K562 (cell line): ENCODE results near the gene EPN3. TPM values are rescaled to one million over a fixed set of nuclear protein-coding genes. Genes with fewer than 3 reads are reported as not detected.

Experiments
- ATAC-seq: fragments of 200-7000 bp; cut with Tn5 transposase; 3 replicates; pipeline ENCODE4 v1.9.1; 2020; ENCODE audit warnings: moderate library complexity
- BruUV-seq: library from RNA; stranded (reverse); fragments of 400-500 nt; replicated peaks from 2 replicates; lab custom pipeline; 2021; lab: Mats Ljungman, UMichigan
- CTCF ChIA-PET: fragments of 300-600 bp; formaldehyde crosslinking; extraction: SDS; loops from one replicate; lab custom pipeline; 2021; ENCODE audit warnings: low intra/inter-chr PET ratio; lab: Yijun Ruan, JAX
- POLR2A ChIA-PET: fragments of 300-600, 350-650 bp; sonication (Branson Sonifier 250); formaldehyde crosslinking; extraction: SDS; loops from one replicate; lab custom pipeline; 2021; ENCODE audit warnings: antibody characterized with exemption, inconsistent platforms; lab: Yijun Ruan, JAX
- DNase-seq, 4 experiments: peaks; one replicate each; pipeline versions ENCODE4 v3.0.0 to v3.0.0-alpha.2; 2011 to 2018; ENCODE audit warnings: low spot score in 3 of 4, mixed read lengths in 3 of 4; ENCODE audit errors: extremely low read depth in 1 of 4
- FAIRE-seq: peaks from 2 replicates; lab custom pipeline; 2011; peaks lifted over from hg19 to GRCh38; lab: Jason Lieb, UNC
- H2AFZ ChIP-seq: 2 replicates; pipeline ENCODE4 v1.6.0; 2011; ENCODE audit warnings: low read depth, low read length, control low read depth, inconsistent platforms
- H3K27ac ChIP-seq: fragments of 200-600 bp; 3 replicates; pipeline ENCODE4 v1.8.0; 2011; ENCODE audit warnings: low read depth, mild to moderate bottlenecking, control low read depth, inconsistent platforms, low read length, moderate library complexity, mixed read lengths; ENCODE audit errors: extremely low read depth
- H3K27me3 ChIP-seq, 2 experiments: fragments of 300-600 bp in 1 of 2; 2 replicates in 1 of 2; 3 replicates in 1 of 2; pipeline versions ENCODE4 v1.6.0 to v1.8.0; 2011; ENCODE audit warnings: inconsistent platforms in 2 of 2, low read length in 2 of 2, mild to moderate bottlenecking in 1 of 2, mixed read lengths in 1 of 2, moderate library complexity in 1 of 2; ENCODE audit not compliant: control insufficient read depth in 2 of 2, insufficient read depth in 2 of 2
- H3K36me3 ChIP-seq: fragments of 300-600 bp; 3 replicates; pipeline ENCODE4 v1.8.0; 2011; ENCODE audit warnings: mild to moderate bottlenecking, low read length, inconsistent platforms; ENCODE audit not compliant: control insufficient read depth, insufficient read depth
- H3K4me1 ChIP-seq, 2 experiments: fragments of 200-600 bp in 1 of 2; replicated peaks in 1 of 2; 2 replicates in 1 of 2; 3 replicates in 1 of 2; pipeline versions ENCODE4 v1.5.1 to v1.8.0; 2011; ENCODE audit warnings: inconsistent platforms in 2 of 2, low read length in 2 of 2, mild to moderate bottlenecking in 1 of 2, mixed read lengths in 1 of 2, moderate library complexity in 1 of 2; ENCODE audit not compliant: control insufficient read depth in 2 of 2, insufficient read depth in 2 of 2
- H3K4me2 ChIP-seq: 2 replicates; pipeline ENCODE4 v1.6.1; 2011; ENCODE audit warnings: low read length, control low read depth, inconsistent platforms, mixed read lengths; ENCODE audit not compliant: insufficient read depth
- H3K4me3 ChIP-seq: fragments of 200-600 bp; sonication (generic), shearing (Covaris generic); 2 replicates; pipeline ENCODE4 v1.5.1; 2016; ENCODE audit warnings: control low read depth, inconsistent platforms
- H3K79me2 ChIP-seq: fragments of 200-600 bp; 3 replicates; pipeline ENCODE4 v1.8.0; 2011; ENCODE audit warnings: low read length, inconsistent platforms; ENCODE audit not compliant: control insufficient read depth, insufficient read depth
- H3K9ac ChIP-seq, 2 experiments: 2 replicates each; pipeline versions ENCODE4 v1.6.0 to v1.6.1; 2011; ENCODE audit warnings: low read depth in 2 of 2, low read length in 2 of 2, control low read depth in 1 of 2, inconsistent platforms in 1 of 2, mild to moderate bottlenecking in 1 of 2, mixed read lengths in 1 of 2; ENCODE audit not compliant: insufficient read depth in 1 of 2
- H3K9me1 ChIP-seq: one replicate; pipeline ENCODE4 v1.6.0; 2011; ENCODE audit warnings: inconsistent platforms, mild to moderate bottlenecking, low read length, moderate library complexity; ENCODE audit not compliant: control insufficient read depth, insufficient read depth
- H3K9me3 ChIP-seq: replicated peaks from 2 replicates; pipeline ENCODE4 v1.5.1; 2011; ENCODE audit warnings: low read depth, low read length, inconsistent platforms; ENCODE audit not compliant: control insufficient read depth, insufficient read depth
- H4K20me1 ChIP-seq: replicated peaks from 2 replicates; pipeline ENCODE4 v1.6.1; 2011; ENCODE audit warnings: low read length, inconsistent platforms, mixed read lengths; ENCODE audit not compliant: control insufficient read depth, insufficient read depth
- FOXA3 ChIP-seq, 2 experiments: fragments of 450-650 bp in 1 of 2; sonication (generic) in 1 of 2; formaldehyde crosslinking; IDR thresholded peaks in 1 of 2; conservative IDR thresholded peaks in 1 of 2; 2 replicates each; pipeline versions ENCODE4 v1.4.0 to v1.8.0; 2020 to 2022; ENCODE audit warnings: mild to moderate bottlenecking in 2 of 2, missing genetic modification reagents in 1 of 2
- HDGF ChIP-seq: fragments of 450-650 bp; IDR thresholded peaks from 2 replicates; pipeline ENCODE4 v1.6.1; 2016
- SIN3A ChIP-seq, 2 experiments: fragments of 150-350 bp in 1 of 2; IDR thresholded peaks; 2 replicates each; pipeline ENCODE4 v1.6.1; 2011 to 2016; ENCODE audit warnings: borderline replicate concordance in 2 of 2, low read depth in 2 of 2, low read length in 2 of 2, mild to moderate bottlenecking in 2 of 2, moderate library complexity in 2 of 2; ENCODE audit not compliant: control insufficient read depth in 1 of 2
- SMARCA5 ChIP-seq: fragments of 450-650 bp; IDR thresholded peaks from 2 replicates; pipeline ENCODE4 v1.6.1; 2016
- TBP ChIP-seq: optimal IDR thresholded peaks from 2 replicates; pipeline ENCODE3; 2011; ENCODE audit warnings: low read depth, low read length, improper control_type of control experiment
- TOE1 ChIP-seq, 2 experiments: fragments of 450-650 bp in 1 of 2; sonication (generic) in 1 of 2; formaldehyde crosslinking in 1 of 2; IDR thresholded peaks; 2 replicates each; pipeline versions ENCODE4 v1.7.1 to v1.8.0; 2016 to 2022; ENCODE audit warnings: borderline replicate concordance in 2 of 2, mild to moderate bottlenecking in 2 of 2, antibody characterized with exemption in 1 of 2, inconsistent platforms in 1 of 2, low read depth in 1 of 2, missing genetic modification reagents in 1 of 2, moderate library complexity in 1 of 2
- WGBS: fragments of 100-300 bp; shearing (Covaris generic); methylation state at CpG from one replicate; pipeline ENCODE4 v1.1.6; 2016; ENCODE audit warnings: low coverage, mixed read lengths; ENCODE audit not compliant: insufficient coverage; ENCODE audit errors: missing lambda C conversion rate; 5-methylcytosine and 5-hydroxymethylcytosine counted together
- in situ Hi-C: fragments of 300-500 bp; cut with MboI; formaldehyde crosslinking; loops from 4 replicates; pipeline ENCODE4 v1.15.0; 2018; ENCODE audit warnings: inconsistent platforms, mixed read lengths
- intact Hi-C: fragments of 100-400 bp; cut with micrococcal nuclease; formaldehyde crosslinking; loops from 2 replicates; pipeline ENCODE4 v1.14.2; 2022
- polyA plus RNA-seq, 8 experiments: library from polyadenylated mRNA; depleted of rRNA in 4 of 8; stranded (reverse) in 5 of 8; unstranded in 3 of 8; fragments of >200 nt; fragmentation: Nextera tagmentation in 2 of 8; fragmentation: Illumina TruSeq in 1 of 8; extraction: Ambion mirVana in 2 of 8; extraction: Trizol in 1 of 8; gene quantifications; 2 replicates each; pipeline versions ENCODE4 v1.2.1 to v1.2.3, GENCODE V29; 2011 to 2014; ENCODE audit warnings: inconsistent platforms in 1 of 8, missing spikeins in 1 of 8
- total RNA-seq, 7 experiments: library from RNA; depleted of rRNA in 6 of 7; stranded (reverse); fragments of >200 nt in 6 of 7; fragmentation: Illumina TruSeq in 2 of 7; extraction: Trizol in 2 of 7; gene quantifications; 2 replicates each; pipeline versions ENCODE4 v1.2.1 to v1.2.3, GENCODE V29; 2011 to 2021; ENCODE audit warnings: low replicate concordance in 1 of 7

The EPN3 gene
- total and polyA plus RNA-seq, 9 of the 15 experiments (the other 6 are each of a cell fraction or from before 2014, with no cell fraction given): 0.16 TPM; not detected in 8

- TF ChIP-seq SIN3A (IDR thresholded peaks at IDR 0.05; ENCODE audit: borderline replicate concordance in 2 of 2, control insufficient read depth in 1 of 2, low read depth in 2 of 2, low read length in 2 of 2) (no peak), FOXA3 (CRISPR knock-in tag; conservative IDR thresholded peaks at IDR 0.05 in 1 of 2, IDR thresholded peaks at IDR 0.05 in 1 of 2) (no peak), SMARCA5 (no peak), TBP (no peak)
- TF ChIP-seq, all 486 proteins: peak for 3
Measured at GRCh38 chr17:50539762-50540559, 7.4 kb downstream of the EPN3 start (continued).

DNA sequence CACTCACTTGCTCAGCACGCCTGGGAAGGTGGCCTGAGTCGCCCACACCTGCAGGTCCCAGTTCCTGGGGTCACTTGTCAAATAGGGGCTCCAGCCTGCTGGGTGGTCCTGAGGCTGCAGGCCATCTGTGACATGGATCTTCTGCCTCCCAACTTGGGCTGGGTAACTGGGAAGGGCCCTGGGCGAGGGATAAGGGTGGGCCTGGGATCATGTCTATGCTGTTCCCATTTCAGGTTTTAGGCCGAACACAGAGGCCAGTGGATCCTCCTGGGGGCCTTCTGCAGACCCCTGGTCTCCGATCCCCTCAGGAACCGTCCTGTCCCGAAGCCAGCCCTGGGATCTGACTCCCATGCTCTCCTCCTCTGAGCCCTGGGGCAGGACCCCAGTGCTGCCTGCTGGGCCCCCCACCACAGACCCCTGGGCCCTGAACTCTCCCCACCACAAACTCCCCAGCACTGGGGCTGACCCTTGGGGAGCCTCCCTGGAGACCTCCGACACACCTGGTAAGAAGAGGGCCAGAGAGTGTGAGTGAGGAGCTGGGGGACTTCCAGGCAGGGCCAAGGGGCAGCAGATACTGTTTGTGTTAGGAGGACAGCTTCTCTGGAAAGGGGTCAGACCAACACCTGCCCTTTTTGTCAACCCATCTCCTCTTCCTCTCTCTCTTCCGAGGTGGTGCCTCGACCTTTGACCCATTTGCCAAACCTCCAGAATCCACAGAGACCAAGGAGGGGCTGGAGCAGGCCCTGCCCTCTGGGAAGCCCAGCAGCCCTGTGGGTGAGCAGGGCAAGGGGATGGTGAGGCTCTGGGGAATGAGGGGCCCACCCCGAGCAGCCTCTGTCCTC is 8.2 kb downstream of the EPN3 start:
- ATAC-seq (no peak), DNase-seq (no peak), FAIRE-seq (no peak)
- Histone ChIP-seq H4K20me1 (0 out of 2 replicates have a peak, but pooled peaks cover 4% of the 10 kb centered on the region), H2AFZ (no peak overlapping the region; the same call in 1 of the 2 replicates), H3K9me3 (no peaks in the 10 kb centered on the region), H3K4me2 (no peak overlapping the region), H3K27me3 (peaks cover 0 to 11% of the 10 kb centered on the region in 2 experiments; a peak in 2 of 5 replicates), H3K27ac (no peak overlapping the region), H3K4me1 (peaks cover 9 to 53% of the 10 kb centered on the region in 2 experiments; a peak in 4 of 5 replicates), H3K9me1 (no peaks in the 10 kb centered on the region), H3K4me3 (no peak overlapping the region), H3K79me2 (no peaks in the 10 kb centered on the region), H3K36me3 (no peaks in the 10 kb centered on the region), H3K9ac (no peak overlapping the region; a peak in 1 of 4 replicates)
- intact Hi-C loops: no loop called here
- 79% methylated on average over 11 of the region's 11 CpGs for WGBS
- ChIA-PET POLR2A (interaction anchor here (0.7 kb wide), 1 partner anchor 28 kb away, joined by 3 read pairs; no protein-coding TSS in a partner anchor), CTCF (no interaction called here)
- TF ChIP-seq TOE1 (IDR thresholded peaks at IDR 0.05; ENCODE audit: borderline replicate concordance) (no peak), TOE1 (CRISPR knock-in tag; IDR thresholded peaks at IDR 0.05; ENCODE audit: borderline replicate concordance, low read depth) (no peak), HDGF (0 out of 2 replicates have a peak, but pooled peaks have one; percentile 2)
- no TSS peak for BruUV-seq
- in situ Hi-C loops: loop anchor here (10.0 kb wide), 1 partner anchor 414 kb away; no protein-coding TSS in a partner anchor
